Lower leg skin (tissue), 4 donors: ENCODE measurements around the gene GAB3. TPM values are rescaled to one million over a fixed set of nuclear protein-coding genes. Genes with fewer than 3 reads are reported as not detected.

Source experiments
- total RNA-seq, 4 donors: library from RNA; depleted of rRNA; stranded (reverse); fragments of >200 nt; gene quantifications; one replicate each; pipeline ENCODE4 v1.1.0, GENCODE V29; 2016

The GAB3 gene
- total RNA-seq, 4 donors from 2014 or later: 0.30 to 1.8 (median 1.4) TPM

Other genes with a start within 250 kb of the GAB3 start
- gene FAM3A, start 234.8 kb downstream of the GAB3 start, total RNA-seq: 10 to 100 TPM; 42.5 to 61.7 (median 47.2) TPM
- 10 to 100 TPM; 31.1 to 49.6 (median 35.6) TPM for gene G6PD, start 204.2 kb downstream of the GAB3 start, total RNA-seq
- 10 to 100 TPM; 14.1 to 62.5 (median 22.1) TPM for gene IKBKG, start 203.5 kb downstream of the GAB3 start, total RNA-seq
- gene CTAG1A, start 165.9 kb downstream of the GAB3 start, total RNA-seq: not detected
- not detected for gene CTAG1B, start 131.8 kb downstream of the GAB3 start, total RNA-seq
- not detected for gene CTAG2, start 97.5 kb downstream of the GAB3 start, total RNA-seq
- gene DKC1, start 11.8 kb upstream of the GAB3 start, total RNA-seq: 10 to 100 TPM; 25.8 to 33.9 (median 29.3) TPM
- gene MPP1, start 54.4 kb upstream of the GAB3 start, total RNA-seq: 10 to 100 TPM in 2 of 4 donors, 1 to 10 TPM in 2; 8.7 to 14.5 (median 10.5) TPM
- not detected for gene SMIM9, start 83.6 kb upstream of the GAB3 start, total RNA-seq
- 1 to 10 TPM; 3.8 to 9.4 (median 5.9) TPM for gene F8A1, start 135.3 kb upstream of the GAB3 start, total RNA-seq